Keratinocyte (primary cell): Measurements from ENCODE around the gene TRIM28. TPM values are rescaled to one million over a fixed set of nuclear protein-coding genes. Genes with fewer than 3 reads are reported as not detected.
A peak's percentile ranks its signal among the peaks of the same experiment; 100 is the strongest.

Source experiments
- DNase-seq: peaks from one replicate; pipeline ENCODE4 v3.0.0-alpha.2; 2011; ENCODE audit warnings: low read depth, missing footprints, low spot score
- FAIRE-seq: peaks from 2 replicates; lab custom pipeline; 2011; peaks lifted over from hg19 to GRCh38; lab: Jason Lieb, UNC
- H2AFZ ChIP-seq: 2 replicates; pipeline ENCODE4 v1.6.0; 2012; ENCODE audit warnings: low read length, control low read depth, inconsistent platforms; ENCODE audit not compliant: control insufficient read depth
- H3K27ac ChIP-seq: 2 replicates; pipeline ENCODE4 v1.5.1; 2011; ENCODE audit warnings: low read length; ENCODE audit not compliant: control insufficient read depth, insufficient read depth
- H3K27me3 ChIP-seq: 3 replicates; pipeline ENCODE4 v1.6.0; 2011; ENCODE audit warnings: low read length; ENCODE audit not compliant: control insufficient read depth, insufficient read depth; ENCODE audit errors: extremely low read depth
- H3K36me3 ChIP-seq, 2 experiments: 2 replicates in 1 of 2; 3 replicates in 1 of 2; pipeline ENCODE4 v1.5.1; 2011; ENCODE audit warnings: low read length in 2 of 2, mild to moderate bottlenecking in 1 of 2; ENCODE audit not compliant: control insufficient read depth in 2 of 2, insufficient read depth in 2 of 2; ENCODE audit errors: extremely low read depth in 1 of 2
- H3K4me1 ChIP-seq: 3 replicates; pipeline ENCODE4 v1.5.1; 2011; ENCODE audit warnings: low read length; ENCODE audit not compliant: control insufficient read depth, insufficient read depth; ENCODE audit errors: extremely low read depth
- H3K4me2 ChIP-seq: 3 replicates; pipeline ENCODE4 v1.6.0; 2011; ENCODE audit warnings: low read depth, low read length; ENCODE audit not compliant: control insufficient read depth, insufficient read depth; ENCODE audit errors: extremely low read depth
- H3K4me3 ChIP-seq, 3 experiments: fragments of 200-600 bp in 1 of 3; sonication (generic) in 1 of 3; 2 replicates in 2 of 3; 3 replicates in 1 of 3; pipeline ENCODE4 v1.5.1; 2011 to 2016; ENCODE audit warnings: low read length in 3 of 3, mild to moderate bottlenecking in 3 of 3, control low read depth in 2 of 3, inconsistent platforms in 1 of 3, low read depth in 1 of 3, mixed read lengths in 1 of 3, mixed run types in 1 of 3, moderate library complexity in 1 of 3; ENCODE audit not compliant: control insufficient read depth in 2 of 3, insufficient read depth in 2 of 3; ENCODE audit errors: extremely low read depth in 1 of 3
- H3K79me2 ChIP-seq: 2 replicates; pipeline ENCODE4 v1.6.0; 2012; ENCODE audit warnings: low read length; ENCODE audit not compliant: control insufficient read depth, insufficient read depth
- H3K9ac ChIP-seq: 3 replicates; pipeline ENCODE4 v1.6.0; 2011; ENCODE audit warnings: low read length; ENCODE audit not compliant: control insufficient read depth, insufficient read depth; ENCODE audit errors: extremely low read depth
- H3K9me1 ChIP-seq: 3 replicates; pipeline ENCODE4 v1.6.0; 2011; ENCODE audit warnings: low read length; ENCODE audit not compliant: control insufficient read depth, insufficient read depth; ENCODE audit errors: extremely low read depth
- H3K9me3 ChIP-seq: 2 replicates; pipeline ENCODE4 v1.5.1; 2012; ENCODE audit warnings: low read depth, low read length; ENCODE audit not compliant: control insufficient read depth
- H4K20me1 ChIP-seq: 3 replicates; pipeline ENCODE4 v1.6.0; 2011; ENCODE audit warnings: low read length; ENCODE audit not compliant: control insufficient read depth, insufficient read depth; ENCODE audit errors: extremely low read depth
- EZH2 ChIP-seq: IDR thresholded peaks from one replicate; pipeline ENCODE4 v1.6.1; 2012; ENCODE audit warnings: inconsistent platforms, mild to moderate bottlenecking, low read length, moderate library complexity
- dilution Hi-C: fragments of 300-500 bp; cut with MboI; formaldehyde crosslinking; loops from one replicate; pipeline ENCODE4 v1.7.0; 2020; ENCODE audit warnings: low sequenced_read_pairs; ENCODE audit not compliant: extremely low pct_ligation_motif_present
- polyA plus RNA-seq, 5 experiments: library from polyadenylated mRNA; depleted of rRNA in 3 of 5; stranded (reverse) in 3 of 5; stranded (forward) in 1 of 5; unstranded in 1 of 5; fragments of >200 nt; gene quantifications; 1 replicate in 1 of 5; 2 replicates in 3 of 5; 3 replicates in 1 of 5; pipeline versions ENCODE4 v1.2.1 to v1.2.3, GENCODE V29; 2011 to 2012; ENCODE audit warnings: missing spikeins in 2 of 5, low read depth in 1 of 5, low replicate concordance in 1 of 5
- TF ChIP-seq, protein P1 (sequence below), 3 experiments: IDR thresholded peaks in 1 of 3; conservative IDR thresholded peaks in 1 of 3; optimal IDR thresholded peaks in 1 of 3; 2 replicates in 2 of 3; 3 replicates in 1 of 3; pipeline versions ENCODE3 to v1.5.1; 2011; ENCODE audit warnings: low read length in 3 of 3, mild to moderate bottlenecking in 3 of 3, moderate library complexity in 2 of 3, control low read depth in 1 of 3, inconsistent platforms in 1 of 3; ENCODE audit not compliant: insufficient read depth in 2 of 3; ENCODE audit errors: extremely low read depth in 1 of 3

The TRIM28 gene
- polyA plus RNA-seq, 1 donor (not counting 4 experiments of a cell fraction or from before 2014, with no cell fraction given), result 290 TPM

DNA sequence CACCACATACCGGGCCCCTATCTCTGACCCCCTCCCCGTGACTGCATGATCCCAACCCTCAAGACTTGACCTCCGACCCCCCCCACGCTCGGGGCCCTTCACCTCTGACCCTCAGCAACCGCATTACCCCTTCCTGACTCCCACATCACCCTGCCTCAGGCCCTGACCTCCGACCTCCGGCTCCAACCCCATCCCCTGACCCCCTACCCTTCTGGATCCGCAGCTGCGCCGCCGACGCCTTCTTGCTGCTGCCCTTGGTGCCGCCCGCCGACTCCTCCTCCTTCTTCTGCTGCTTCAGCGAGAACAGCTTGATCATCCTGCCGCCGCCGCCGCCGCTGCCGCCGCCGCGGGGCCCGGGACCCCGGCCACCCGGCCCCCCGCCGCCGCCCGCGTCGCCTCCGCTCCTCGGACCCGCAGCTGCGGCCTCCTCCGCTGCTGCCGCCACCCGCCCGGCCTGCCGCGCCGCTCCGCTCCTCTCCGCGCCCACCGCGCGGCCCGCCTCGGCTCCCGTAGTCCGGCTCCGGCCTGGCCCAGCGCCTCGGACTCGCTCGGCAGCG lies 14.3 kb downstream of the TRIM28 start, which contains the start of gene UBE2M:
Gene UBE2M (minus strand): TSS at position 546 of the 557 bp plus-strand sequence. CDS start 230 bp downstream, at position 316.
- Histone ChIP-seq H3K4me2 (peak within 1 kb of the TSS; percentile 98), H3K4me1 (peaks cover 49% of the 10 kb centered on the region), H3K9ac (peak within 1 kb of the TSS; percentile 98), H3K27ac (peak within 1 kb of the TSS; percentile 96), H3K27me3 (peaks cover 3% of the 10 kb centered on the region), H4K20me1 (no peaks in the 10 kb centered on the region), H3K79me2 (peaks cover 42% of the 10 kb centered on the region), H2AFZ (peak within 1 kb of the TSS; percentile 90), H3K36me3 (peaks cover 15 to 17% of the 10 kb centered on the region in 2 experiments), H3K9me3 (no peaks in the 10 kb centered on the region), H3K4me3 (peak within 1 kb of the TSS; percentile 95 to 98 (median 95)), H3K9me1 (no peaks in the 10 kb centered on the region)
- DNase-seq (no peak), FAIRE-seq (no peak)
- dilution Hi-C loops, result no loop called here
- TF ChIP-seq, protein P1, sequence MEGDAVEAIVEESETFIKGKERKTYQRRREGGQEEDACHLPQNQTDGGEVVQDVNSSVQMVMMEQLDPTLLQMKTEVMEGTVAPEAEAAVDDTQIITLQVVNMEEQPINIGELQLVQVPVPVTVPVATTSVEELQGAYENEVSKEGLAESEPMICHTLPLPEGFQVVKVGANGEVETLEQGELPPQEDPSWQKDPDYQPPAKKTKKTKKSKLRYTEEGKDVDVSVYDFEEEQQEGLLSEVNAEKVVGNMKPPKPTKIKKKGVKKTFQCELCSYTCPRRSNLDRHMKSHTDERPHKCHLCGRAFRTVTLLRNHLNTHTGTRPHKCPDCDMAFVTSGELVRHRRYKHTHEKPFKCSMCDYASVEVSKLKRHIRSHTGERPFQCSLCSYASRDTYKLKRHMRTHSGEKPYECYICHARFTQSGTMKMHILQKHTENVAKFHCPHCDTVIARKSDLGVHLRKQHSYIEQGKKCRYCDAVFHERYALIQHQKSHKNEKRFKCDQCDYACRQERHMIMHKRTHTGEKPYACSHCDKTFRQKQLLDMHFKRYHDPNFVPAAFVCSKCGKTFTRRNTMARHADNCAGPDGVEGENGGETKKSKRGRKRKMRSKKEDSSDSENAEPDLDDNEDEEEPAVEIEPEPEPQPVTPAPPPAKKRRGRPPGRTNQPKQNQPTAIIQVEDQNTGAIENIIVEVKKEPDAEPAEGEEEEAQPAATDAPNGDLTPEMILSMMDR (optimal IDR thresholded peaks at IDR 0.05 in 1 of 3, IDR thresholded peaks at IDR 0.05 in 1 of 3, conservative IDR thresholded peaks at IDR 0.05 in 1 of 3; ENCODE audit: extremely low read depth in 1 of 3, insufficient read depth in 2 of 3, low read length in 3 of 3), result no peak
- TF ChIP-seq EZH2, result no peak

DNA sequence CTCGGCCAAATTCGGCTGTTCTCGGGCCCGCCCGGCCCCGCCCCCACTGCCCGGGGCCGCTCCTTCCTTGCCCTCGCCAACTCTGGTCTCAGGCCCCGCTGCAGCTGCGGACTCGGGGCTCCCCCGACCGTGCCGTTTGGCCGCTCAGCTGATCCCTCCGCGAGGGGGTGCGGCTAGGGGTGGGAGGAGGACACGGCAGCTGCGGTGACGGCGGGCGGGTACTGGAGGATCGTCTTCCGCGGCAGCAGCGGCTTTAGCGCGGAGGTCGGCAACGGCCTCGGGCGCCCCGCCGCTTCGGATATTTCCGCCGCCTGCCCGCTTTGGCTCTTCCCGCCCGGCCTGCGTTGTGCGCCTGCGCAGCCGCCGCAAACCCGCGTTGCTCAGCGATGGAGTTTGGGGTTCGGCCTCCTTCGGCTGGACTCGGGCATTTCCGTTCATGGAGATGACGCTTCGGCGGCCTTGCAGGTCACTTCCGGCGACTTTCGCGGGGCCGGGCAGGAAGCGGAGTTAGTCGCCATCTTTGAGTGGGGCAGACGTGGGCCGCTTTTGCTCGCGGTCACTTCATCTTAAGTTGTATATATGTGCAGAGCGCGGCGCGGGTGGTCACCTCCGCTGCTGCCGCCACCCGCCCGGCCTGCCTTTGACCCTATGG lies 14.9 kb downstream of the TRIM28 start:
- FAIRE-seq (peak; percentile 51), DNase-seq (peak; percentile 85)
- Histone ChIP-seq H3K9me3 (no peaks in the 10 kb centered on the region), H3K36me3 (peaks cover 14 to 17% of the 10 kb centered on the region in 2 experiments), H3K27ac (peak overlapping the region; percentile 96), H3K4me2 (peak overlapping the region; percentile 98), H3K9me1 (no peaks in the 10 kb centered on the region), H3K9ac (peak overlapping the region; percentile 98), H4K20me1 (no peaks in the 10 kb centered on the region), H3K4me1 (peaks cover 46% of the 10 kb centered on the region), H3K4me3 (peak overlapping the region; percentile 75 to 95 (median 92)), H3K27me3 (peaks cover 4% of the 10 kb centered on the region), H3K79me2 (peaks cover 39% of the 10 kb centered on the region), H2AFZ (peak overlapping the region; percentile 90)
- dilution Hi-C loops, result no loop called here
- TF ChIP-seq, protein P1 (optimal IDR thresholded peaks at IDR 0.05 in 1 of 3, IDR thresholded peaks at IDR 0.05 in 1 of 3, conservative IDR thresholded peaks at IDR 0.05 in 1 of 3; ENCODE audit: extremely low read depth in 1 of 3, insufficient read depth in 2 of 3, low read length in 3 of 3), result no peak
- no peak for TF ChIP-seq EZH2
